GM21528 (cell line): Measurements from ENCODE around the gene LNX2.

Experiments used
- ATAC-seq: cut with Tn5 transposase; IDR thresholded peaks from one replicate; pipeline ENCODE4 v1.9.1; 2021; ENCODE audit warnings: mild to moderate bottlenecking, moderate library complexity; ENCODE audit not compliant: unreplicated experiment, low FRiP score

LNX2 gene

GRCh38 chr13:27522847-27523246 lies 97.5 kb downstream of the LNX2 start:
- no peak for ATAC-seq

- ATAC-seq, result no peak
Observed at GRCh38 chr13:27516103-27516502, 104.2 kb downstream of the LNX2 start.

- ATAC-seq, result no peak
Observed at GRCh38 chr13:27510082-27510481, 110.2 kb downstream of the LNX2 start.

DNA sequence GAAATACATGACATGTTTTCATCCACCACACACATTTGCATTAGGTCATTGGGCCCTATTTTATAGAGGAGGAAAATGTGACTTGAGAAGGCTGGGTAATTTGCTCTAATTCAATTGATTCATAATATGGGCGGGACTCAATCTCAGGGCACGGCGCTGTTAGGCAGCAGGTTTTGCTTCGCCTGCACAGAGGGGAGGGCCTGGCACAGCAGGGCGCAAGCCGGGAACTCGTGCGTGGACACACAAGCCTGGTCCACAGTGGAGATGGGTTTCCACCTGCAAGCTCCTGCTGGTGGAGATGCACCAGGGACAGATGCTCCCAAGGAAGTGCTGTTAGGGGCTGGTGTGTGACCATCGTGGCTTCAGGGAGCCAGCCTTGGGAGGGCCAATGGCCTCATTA lies 111.5 kb downstream of the LNX2 start:
- ATAC-seq, result no peak

- no peak for ATAC-seq
Observed at GRCh38 chr13:27505792-27506191, 114.5 kb downstream of the LNX2 start.

DNA sequence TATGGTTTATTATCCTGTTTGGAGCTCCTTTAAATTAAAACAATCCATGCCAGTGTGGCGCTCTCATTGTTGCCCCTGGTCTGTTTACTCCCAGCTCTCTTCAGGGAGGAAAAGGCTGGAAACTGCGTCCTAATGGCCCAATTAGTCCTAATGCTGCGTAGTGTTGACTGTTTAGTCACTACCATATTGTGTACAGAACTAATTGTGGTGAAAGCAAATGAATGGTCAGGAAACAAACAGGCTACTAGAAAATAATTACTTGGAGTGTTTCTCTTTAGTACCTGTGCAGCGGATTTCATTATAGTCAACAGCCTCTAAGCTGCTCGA lies 115.5 kb downstream of the LNX2 start:
- no peak for ATAC-seq

DNA sequence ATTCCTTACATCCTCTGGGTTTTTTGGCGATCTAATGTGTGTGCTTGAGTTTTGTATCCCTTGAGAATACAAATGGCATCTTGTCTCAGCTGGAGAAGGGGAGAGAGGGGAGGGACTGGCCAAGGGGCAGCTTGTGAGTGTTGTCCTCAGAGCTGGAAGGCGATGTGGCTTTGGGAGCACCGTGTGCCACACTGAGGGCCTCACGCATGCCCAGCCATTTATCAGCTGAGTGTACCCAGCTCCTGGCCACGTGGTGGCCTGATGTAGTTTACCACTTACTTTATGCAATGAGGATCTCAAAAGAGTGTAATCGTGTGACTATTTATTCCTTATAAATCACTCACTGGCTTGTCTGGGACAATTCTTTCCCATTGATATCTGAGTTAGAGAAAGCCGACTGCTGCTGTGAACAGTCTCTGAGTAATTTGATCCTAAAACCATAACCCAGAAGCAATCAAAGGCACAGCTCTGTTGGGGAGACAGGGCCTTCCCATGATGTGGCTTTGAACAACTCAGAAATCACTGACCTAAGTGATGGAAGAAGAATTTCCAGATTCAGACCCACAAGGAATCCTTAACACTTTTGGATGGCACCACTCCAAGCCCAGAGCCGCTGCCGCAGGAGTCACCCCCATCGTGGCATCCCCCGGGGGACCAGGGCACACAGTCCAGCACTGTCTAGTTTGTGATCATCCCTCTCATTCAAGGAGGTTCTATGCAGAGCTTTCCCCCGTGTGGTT lies 116.0 kb downstream of the LNX2 start:
- ATAC-seq, result no peak

- ATAC-seq, result no peak
Observed at GRCh38 chr13:27500806-27501534, 119.4 kb downstream of the LNX2 start.

- ATAC-seq, result no peak
Observed at GRCh38 chr13:27497563-27498230, 122.6 kb downstream of the LNX2 start.

DNA sequence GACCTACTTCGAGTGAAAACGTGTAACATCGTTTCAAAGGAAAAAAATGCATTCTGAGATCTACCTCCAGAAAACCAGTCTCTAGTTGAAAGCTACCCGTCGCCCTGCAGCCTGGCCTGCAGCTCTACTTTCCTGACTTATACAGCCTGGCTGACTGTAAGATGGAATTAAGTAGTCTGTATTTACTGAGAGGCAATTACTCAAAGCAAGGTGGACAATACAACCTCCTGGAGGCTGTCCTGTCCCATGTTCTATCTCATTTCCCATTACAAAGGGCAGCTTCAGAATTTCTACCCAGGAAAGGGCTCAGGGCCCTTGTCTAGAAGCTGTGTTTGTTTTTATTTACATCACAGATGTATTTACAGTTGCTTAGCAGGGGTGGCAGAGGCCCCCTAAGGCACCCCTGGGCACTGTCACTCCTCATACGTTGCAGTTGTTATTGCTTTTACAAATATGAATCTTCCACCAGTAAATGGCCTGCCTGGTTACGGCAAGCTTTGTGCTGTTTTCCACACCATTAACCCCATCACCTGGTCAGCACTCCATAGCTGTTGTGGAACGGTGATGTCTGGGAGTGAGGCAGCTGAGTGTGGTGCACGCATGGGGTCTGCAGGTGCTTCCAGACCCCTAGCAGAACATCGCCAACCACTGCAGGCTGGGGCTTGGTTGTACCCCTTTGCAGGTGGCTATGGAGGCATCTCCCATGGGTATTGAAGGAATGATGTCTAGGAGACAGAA lies 123.6 kb downstream of the LNX2 start:
- ATAC-seq, result no peak

- ATAC-seq, result no peak
Observed at GRCh38 chr13:27496006-27496405, 124.3 kb downstream of the LNX2 start.
